Dedifferentiated amniotic fluid mesenchymal stem cell (primary cell): ENCODE results near the gene ANKK1.

Experiments
- DNase-seq: peaks from one replicate; pipeline ENCODE4 v3.0.0-alpha.2; 2016; ENCODE audit errors: extremely low spot score

ANKK1 gene

DNA sequence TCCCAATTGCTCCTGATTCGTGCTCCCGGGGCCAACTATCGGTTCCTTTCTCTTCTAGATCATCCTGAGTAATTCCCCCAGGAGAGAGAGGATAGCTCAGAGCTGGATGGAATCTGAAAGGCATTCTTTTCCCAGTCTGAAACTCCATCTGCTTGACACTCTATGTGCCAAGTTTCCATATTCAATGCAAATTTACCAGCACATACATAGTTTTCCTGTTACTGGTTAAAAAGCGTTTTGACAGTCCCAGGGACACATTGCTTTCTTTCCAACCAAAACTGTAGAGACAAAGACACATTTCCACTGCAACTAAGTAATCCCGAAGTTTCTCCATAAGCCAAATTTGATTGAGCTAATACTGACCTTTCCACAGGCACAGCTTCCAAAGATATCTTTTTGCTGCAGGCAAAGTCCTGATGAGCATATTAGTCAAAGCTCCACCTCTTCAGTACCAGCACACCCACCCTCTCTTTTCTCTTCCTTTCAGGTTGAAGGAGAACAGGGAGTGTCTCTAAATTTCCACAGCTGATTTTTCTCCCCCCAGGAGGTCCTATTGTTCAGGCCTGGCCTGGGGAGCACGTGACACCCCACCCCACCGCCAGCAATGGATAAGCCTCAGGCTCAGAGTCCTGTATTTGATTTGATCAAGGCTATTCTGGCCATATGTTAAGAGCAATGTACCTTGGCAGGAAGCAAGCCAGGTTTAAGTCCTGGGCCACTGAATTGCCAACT, 9.7 kb upstream of the ANKK1 start:
- DNase-seq, result no peak

DNA sequence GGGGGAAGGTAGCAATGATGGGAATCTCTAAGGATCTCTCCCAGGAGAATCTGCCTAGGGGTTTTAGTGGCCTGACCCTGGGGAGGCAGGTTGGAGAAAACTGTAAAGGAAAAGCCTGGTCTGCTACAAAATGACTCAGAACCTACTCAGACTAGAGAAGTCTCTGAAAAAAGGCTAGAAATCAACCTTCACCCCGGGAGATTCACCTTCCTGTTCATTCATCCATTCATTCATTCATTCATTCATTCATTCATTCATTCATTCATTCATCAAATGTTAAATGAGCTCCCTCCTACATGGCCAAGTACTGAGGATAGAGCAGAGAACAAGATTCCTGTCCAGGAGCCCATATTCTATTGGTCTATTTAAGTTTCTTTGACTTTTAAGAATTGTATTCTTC, 8.9 kb upstream of the ANKK1 start:
- DNase-seq, result no peak

DNA sequence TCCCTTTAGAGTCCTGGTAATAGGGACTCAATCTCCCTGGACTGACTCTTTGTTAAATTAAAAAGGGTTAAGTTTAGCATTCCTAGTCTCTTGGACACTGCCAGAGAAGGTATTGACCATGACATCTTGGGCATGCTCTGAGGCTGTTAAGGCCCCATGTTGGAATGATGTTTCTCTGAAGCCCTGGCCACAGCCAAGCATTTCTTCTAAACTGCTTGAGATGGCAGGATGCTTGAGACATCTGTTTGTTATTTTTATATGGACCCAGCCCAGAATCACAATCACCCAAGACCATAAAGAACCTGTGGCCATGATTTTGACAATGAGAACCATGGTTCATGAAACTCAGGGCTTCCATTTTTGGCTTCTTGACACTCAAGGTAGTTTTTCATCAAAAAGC, 5.5 kb upstream of the ANKK1 start:
- DNase-seq, result no peak

DNA sequence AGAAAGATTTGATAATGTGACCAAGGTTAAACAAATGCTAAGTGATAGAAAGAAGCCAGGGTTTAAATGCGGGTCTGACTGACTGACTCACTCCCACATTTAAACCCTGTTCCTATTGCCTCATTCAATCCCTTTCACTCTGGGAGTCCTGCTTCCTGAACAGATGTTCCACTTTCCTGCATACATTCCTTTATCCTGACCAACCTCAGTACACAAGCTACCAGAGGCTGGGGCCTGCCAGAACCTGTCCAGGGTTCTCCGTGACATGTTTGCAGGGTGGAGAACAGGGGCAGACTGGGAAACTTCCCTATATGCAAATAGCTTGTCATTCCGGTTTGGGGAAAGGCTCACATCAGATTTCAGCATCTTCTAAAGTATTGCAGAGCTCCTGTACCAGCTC, 3.0 kb upstream of the ANKK1 start:
- peak; percentile 72 for DNase-seq

DNA sequence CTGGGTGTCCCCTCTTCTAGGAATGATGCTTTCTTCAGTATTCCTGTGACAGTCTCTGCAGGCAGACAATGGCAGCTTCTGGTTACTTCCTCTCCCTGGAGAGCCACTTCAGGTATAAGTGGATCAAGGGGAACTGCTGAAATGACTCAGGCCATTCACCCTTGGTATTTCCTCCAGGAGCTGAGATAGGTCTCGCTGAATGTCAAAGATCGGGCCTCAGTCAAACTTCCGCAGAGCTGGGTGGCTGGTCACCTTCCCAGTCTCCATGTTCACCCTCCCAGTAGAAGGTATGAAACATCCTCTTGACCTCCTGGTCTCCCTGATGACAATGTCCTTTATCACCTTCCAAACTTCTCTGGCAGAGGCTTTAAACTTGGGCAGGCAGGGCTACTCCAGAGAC, 1.8 kb upstream of the ANKK1 start:
- DNase-seq, result no peak

DNA sequence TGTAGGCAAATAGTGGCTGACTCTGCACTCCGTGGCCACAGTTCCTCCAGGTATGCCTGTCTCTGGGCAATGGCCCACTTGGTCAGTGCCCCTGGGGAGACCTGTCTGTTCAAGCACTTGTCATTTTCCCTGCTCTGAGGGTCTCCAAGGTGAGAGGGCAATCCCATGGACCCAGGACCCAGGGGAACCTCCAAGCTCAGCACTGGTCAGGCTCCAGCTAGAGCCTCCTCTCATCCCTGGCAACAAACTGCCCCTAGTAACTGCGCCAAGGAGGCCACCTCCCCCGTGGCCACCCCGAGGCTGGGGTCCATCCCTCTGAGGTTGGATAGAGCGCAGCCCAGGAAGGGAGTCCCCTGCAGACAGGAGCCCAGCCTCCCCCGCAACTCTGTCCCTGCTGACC, 713 bp upstream of the ANKK1 start:
- no peak for DNase-seq

DNA sequence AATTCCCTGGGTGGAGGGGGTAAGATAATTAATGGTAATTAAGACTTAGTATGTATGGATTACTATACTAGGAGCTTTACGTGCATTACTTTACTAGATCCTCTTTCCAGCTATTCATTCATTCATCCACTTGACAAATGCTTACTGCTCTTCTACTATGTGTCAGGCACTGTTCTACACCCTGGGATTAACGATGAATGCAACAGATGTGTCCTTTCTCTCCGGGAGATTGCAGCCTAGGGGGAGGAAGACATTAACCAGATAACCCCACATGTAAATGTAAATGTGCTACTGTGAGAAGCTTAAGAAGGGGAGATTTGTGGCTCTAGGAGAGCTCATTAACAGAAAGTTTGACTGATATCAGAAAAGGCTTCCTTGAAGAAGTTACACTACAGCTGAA, 1.7 kb downstream of the ANKK1 start:
- DNase-seq, result no peak

DNA sequence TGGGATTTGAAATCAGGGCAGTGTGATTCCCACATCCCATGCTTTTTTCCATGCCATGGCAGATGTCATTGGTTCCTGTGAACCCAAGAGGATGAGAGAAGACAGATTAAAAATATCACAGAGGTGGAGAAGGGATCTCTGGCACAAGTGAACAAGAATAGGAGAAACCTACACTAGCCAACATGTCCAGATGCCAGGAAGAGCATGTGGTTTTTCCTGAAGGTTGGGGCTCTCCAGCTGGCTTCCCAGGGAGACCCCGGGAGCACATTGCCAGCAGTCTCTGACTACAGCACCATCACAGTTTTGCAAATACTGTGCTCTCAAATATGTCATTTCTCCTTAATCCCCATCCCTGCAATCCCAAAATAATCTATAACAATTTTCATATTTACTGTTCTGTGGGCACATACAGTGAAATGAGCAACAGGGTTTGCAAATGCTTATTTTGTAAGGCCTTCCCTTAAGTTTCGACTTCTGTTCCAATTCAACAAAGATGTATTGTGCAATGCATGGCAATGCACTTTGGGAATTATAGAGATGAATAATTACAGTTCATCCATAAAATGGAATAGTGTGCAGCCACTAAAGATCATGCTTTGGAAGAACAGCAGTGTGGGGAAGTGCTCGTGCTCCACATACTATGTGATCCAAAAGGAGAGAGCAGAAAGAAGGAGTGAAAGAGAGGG, 4.8 kb downstream of the ANKK1 start:
- no peak for DNase-seq

DNA sequence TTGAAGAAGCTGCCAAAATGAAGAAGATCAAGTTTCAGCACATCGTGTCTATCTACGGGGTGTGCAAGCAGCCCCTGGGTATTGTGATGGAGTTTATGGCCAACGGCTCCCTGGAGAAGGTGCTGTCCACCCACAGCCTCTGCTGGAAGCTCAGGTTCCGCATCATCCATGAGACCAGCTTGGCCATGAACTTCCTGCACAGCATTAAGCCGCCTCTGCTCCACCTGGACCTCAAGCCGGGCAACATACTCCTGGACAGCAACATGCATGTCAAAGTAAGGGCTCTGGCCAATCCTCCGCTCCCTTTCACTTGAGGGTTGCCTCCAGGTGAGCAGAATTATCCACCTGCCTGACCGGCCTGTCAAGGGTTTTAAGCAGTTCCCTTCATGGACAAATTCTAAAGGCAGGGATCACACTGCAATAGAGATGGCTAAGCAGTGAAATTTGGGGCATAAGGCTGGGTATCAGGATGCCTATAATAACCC, 6.0 kb downstream of the ANKK1 start:
- DNase-seq, result no peak

DNA sequence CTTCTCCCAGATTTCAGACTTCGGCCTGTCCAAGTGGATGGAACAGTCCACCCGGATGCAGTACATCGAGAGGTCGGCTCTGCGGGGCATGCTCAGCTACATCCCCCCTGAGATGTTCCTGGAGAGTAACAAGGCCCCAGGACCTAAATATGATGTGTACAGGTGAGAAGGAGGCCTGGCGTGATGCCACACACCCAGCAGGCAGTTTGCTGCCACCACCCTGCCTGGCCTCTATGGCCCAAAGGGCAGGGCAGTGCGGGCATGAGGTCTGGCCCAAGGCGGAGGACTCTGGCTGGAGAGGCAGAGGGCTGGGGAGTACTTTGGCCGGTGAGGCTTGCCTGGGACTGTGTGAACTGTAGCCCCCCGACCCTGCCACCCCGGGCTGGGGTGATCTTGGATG, 7.3 kb downstream of the ANKK1 start:
- DNase-seq, result no peak

DNA sequence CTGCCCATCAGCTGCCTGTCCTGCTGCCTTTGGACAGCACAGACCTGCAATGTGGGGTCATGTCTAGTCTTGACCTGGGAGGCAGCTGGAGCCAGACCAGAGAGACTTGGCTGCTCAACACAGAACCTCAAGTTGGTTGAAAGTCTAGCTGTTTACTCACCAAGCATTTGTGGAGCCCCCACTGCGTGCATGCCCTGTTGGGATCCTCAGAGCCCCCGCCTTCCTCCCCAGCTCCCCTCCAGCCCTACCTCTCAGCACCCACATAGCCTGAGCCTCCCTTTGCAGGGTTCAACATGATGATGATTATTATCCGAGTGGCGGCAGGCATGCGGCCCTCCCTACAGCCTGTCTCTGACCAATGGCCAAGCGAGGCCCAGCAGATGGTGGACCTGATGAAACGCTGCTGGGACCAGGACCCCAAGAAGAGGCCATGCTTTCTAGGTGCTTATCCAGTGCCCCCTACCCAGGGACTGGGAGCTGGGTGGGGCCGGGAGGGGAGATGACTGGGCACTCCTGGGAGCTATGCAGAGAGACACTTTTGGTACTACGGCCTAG, 8.3 kb downstream of the ANKK1 start:
- no peak for DNase-seq

DNA sequence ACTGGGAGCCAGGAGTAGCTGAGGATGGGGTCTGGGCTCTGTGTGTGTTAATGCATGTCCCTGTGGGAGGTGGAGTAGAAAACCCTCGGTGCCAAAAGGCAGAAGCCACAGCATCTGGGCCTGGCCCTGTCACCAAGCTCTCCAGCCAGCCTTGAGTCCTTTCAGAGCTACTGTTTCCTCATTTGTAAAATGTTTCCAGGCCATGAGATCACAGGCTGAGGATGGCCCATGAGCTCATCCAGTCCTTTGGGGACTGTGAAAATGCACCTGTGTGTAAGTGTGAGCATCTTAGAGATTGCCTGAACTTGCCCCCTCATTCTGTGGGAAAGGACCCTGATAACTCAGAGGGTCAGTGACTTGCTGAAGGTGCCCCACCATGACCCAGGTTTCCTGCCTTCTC, 9.1 kb downstream of the ANKK1 start:
- no peak for DNase-seq

DNA sequence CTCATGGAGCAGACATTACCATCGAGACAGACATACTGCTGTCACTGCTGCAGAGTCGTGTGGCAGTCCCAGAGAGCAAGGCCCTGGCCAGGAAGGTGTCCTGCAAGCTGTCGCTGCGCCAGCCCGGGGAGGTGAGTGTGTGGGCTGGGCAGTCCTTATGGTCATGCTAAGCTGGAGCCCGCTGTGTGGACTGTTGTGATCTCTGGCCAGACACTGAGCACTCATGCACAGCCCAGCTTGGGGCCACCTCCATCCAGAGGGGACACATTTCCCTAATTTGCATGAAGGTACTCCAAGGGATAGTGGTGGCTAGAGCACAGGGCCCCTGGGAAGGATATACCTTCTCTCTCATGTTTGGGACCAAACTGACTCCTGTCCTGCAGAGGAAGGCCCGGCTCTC, 9.6 kb downstream of the ANKK1 start:
- DNase-seq, result no peak

DNA sequence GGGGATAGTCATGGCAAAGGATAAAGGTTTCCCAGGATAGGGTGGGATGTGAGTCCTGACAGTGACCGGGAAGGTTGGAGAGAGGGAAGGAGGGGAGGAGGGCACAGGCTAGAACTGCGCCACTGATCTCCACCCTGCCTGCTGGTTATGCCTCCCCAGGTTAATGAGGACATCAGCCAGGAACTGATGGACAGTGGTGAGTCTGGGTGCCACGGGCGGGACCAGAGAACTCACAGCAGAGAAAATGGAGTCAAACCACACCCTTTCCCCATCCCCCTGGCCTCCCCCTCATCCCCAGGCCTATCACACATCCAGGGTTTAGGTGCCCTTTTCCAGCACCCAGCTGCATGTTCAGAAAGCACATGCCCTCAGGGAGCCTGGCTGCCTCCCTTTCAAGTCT, 10.2 kb downstream of the ANKK1 start:
- no peak for DNase-seq

DNA sequence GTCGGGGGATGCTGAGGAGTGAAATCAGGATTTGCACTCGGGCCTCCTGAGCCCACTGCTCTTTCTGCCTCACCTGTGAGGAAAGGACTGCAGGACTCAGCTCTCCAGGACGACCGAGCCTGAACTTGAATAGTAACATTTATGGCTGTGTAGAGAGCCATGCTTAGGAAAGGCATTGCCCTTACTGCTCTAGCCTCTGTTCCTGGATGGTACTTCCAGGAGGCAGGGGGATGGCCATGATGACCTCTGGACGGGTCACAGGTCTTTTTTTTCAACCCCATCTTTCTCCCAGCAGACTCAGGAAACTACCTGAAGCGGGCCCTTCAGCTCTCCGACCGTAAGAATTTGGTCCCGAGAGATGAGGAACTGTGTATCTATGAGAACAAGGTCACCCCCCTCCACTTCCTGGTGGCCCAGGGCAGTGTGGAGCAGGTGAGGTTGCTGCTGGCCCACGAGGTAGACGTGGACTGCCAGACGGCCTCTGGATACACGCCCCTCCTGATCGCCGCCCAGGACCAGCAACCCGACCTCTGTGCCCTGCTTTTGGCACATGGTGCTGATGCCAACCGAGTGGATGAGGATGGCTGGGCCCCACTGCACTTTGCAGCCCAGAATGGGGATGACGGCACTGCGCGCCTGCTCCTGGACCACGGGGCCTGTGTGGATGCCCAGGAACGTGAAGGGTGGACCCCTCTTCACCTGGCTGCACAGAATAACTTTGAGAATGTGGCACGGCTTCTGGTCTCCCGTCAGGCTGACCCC, 11.3 kb downstream of the ANKK1 start:
- DNase-seq, result no peak

DNA sequence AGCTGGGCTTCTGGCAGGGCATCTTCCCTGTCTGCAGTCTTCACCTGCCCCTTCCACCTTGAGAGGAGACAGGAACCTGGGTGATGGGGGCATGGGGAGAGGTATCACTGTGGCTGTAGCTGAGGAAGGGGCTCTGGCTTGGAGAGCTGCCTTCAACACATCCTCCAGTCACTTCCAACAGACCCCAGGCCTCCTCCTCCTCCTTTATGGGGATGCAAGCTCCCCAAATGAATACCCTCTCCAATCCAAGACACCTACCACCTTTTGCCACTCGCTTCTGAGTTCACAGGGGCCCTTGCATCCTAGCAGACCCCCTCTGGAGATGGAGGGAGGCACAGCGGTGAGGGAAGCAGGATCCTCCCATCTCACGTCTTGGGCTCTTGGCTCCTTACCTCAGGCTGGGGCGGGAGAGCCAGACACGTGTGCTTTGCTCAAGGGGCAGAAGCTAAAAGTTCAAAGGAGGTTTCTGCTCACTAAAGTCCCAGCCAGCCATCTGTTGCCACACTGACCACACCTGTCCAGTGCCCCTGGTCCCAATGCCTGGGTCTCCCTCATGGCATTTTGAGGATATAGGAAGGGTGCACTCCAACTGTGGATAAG, 13.2 kb downstream of the ANKK1 start:
- DNase-seq, result no peak

DNA sequence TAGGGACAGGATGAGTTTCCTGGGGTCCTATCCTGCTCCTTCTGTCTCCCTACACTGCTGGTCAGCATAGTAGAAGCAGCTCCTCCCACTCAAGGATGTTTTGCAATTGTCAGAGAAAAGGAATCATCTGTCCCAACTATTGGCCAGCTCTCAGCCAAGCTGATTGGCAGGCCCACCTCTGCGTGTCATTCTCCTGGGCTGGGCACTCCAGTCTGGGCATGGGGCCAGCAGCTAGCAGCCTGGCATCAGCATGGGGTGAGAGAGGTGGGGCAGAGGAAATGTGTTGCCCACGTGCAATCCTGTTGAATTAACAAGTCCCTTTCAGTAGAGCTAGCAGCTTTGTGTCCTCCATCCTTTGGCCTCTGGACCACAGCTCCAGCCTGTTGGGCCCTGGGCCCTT, 14.1 kb downstream of the ANKK1 start:
- peak; percentile 15 for DNase-seq

DNA sequence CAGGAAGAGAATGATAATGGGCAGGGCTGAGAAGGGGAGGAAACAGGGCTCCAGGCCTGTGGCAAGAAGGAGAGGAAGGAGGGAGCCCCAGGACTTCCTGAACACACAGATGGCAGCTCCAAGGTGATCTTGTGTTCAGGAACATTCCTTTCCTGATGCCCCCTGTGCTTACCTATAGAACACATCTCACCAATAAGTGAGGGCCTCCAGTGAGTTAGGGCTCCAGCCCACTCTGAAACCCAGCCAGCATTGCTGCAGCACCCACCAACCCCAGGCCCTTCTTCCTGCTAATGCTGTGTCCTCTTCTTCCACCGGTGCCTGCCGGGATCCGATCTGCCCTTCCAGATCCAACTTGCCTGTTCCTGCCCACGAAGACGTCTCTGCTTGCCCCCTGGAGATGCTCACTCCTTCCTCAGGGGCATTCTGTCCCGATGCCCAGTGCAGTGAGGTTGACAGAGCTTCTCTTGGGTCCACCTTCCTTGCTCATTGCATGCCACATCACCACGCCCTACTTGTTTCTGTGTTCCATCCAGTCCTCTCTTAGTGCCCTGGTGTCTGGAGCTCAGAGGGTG, 17.4 kb downstream of the ANKK1 start:
- DNase-seq, result no peak

DNA sequence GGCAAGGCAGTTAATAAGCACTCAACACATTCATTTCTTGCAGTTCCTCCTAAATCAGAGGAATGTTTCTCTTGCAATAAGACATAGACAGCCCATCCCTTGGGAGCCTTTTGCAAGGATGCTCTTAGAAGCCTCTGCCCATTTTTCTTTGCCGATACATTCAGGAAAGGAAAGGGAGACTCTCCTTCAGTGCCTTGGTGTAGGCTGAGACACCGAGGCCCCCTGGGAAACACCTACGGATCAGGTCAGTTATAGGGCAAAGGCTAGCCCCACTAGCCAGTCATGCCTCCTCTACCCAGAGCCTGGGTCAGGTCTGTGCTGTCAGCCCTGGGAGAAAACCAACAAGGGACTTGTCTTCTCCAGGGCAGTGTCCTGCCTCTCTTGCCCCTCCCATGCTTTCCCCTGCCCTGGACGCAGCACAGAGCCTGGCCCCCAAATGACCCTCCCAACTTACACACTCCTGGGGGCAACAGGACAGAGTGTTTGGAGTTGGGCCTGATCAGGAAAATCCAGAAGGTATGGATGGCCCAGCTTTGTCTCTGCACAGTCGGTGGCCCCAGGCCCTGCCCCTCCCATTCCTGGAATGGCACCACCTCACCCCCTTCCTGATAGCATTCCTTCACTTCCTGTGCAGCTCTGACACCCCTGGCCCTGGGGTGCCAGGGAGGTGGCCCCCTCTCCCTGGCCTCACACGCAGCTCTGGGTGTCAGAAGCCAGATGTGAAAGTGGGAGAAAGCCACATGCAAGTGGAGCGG, 18.3 kb downstream of the ANKK1 start:
- DNase-seq, result no peak

DNA sequence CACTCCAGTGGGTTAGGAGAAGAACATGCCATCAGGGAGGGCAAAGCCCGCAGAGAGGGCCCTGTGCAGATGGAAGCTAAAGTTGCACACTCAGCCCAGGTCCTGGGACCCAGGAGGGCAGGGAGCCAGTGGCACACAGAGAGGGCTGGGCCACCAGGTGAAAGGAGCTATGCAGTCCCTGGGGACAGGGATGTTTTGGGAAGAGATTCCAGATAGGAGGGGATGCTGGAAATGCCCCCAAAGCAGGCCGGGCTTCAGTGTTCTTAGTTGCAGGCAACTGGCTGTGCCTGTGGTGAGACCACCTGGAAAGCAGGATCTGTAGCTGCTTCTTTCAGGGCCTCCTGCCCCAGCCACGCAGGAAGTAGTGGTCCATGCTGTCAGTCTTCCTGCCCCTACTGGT, 19.6 kb downstream of the ANKK1 start:
- DNase-seq, result no peak

DNA sequence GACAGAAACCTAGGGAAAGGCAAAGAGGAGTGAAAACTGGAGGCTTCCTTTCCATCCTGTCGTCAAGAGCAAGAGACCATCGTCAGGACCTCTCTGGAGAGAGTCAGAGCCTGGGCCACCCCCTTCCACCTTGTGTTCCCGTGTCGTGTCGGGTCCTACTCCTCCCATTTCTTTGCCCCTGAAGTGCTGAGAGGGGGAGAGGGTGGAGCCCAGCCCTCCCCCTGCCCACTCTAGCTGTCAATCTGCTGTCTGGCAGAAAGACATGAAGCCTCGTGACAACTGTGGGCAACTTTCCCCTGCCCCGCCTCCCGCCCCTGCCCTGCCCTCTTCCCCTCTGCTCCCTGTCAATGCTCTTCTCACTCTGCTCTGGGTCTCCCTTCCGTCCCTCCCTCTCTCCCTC, 20.6 kb downstream of the ANKK1 start:
- no peak for DNase-seq
